GM12865 (cell line): ENCODE results near the gene GON4L.
"Not testable (repeated sequence)": the region's sequence is repeated elsewhere in the genome, so short reads cannot be mapped to it uniquely, and the experiment has no call there.

ENCODE experiments used
- DNase-seq: peaks from one replicate; pipeline ENCODE4 v3.0.0; 2010; ENCODE audit warnings: low read depth
- H3K4me3 ChIP-seq: 2 replicates; pipeline ENCODE4 v1.5.1; 2011; ENCODE audit warnings: mild to moderate bottlenecking, low read depth, low read length, control low read depth
- TF ChIP-seq, protein P1 (sequence below): IDR thresholded peaks from 2 replicates; pipeline ENCODE4 v1.5.1; 2011; ENCODE audit warnings: low read length, control low read depth, low read depth, inconsistent platforms; ENCODE audit not compliant: insufficient read depth; ENCODE audit errors: missing control alignments

GON4L gene

GRCh38 chr1:155827450-155827849 lies 29.6 kb downstream of the GON4L start:
- TF ChIP-seq, protein P1, sequence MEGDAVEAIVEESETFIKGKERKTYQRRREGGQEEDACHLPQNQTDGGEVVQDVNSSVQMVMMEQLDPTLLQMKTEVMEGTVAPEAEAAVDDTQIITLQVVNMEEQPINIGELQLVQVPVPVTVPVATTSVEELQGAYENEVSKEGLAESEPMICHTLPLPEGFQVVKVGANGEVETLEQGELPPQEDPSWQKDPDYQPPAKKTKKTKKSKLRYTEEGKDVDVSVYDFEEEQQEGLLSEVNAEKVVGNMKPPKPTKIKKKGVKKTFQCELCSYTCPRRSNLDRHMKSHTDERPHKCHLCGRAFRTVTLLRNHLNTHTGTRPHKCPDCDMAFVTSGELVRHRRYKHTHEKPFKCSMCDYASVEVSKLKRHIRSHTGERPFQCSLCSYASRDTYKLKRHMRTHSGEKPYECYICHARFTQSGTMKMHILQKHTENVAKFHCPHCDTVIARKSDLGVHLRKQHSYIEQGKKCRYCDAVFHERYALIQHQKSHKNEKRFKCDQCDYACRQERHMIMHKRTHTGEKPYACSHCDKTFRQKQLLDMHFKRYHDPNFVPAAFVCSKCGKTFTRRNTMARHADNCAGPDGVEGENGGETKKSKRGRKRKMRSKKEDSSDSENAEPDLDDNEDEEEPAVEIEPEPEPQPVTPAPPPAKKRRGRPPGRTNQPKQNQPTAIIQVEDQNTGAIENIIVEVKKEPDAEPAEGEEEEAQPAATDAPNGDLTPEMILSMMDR: no peak
- no peak for DNase-seq
- no peak overlapping the region for H3K4me3 ChIP-seq

DNA sequence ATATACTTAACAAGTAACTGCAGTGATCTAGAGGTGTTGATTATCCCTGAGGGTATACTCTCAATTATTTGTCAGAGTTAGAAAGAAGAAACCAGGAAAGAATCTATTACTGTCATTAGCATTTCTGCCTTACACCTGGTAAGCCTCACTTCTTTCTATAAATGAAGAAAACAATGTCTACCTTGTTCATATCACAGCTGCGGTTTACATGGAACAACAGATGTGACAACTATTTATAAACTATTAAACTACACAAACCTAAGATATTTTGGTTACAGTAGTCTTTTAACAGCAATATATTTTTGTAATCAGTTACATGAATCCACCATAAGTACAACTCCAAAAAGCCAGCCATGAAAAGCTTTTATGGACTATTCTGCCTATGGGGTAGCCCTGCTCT lies 40.7 kb downstream of the GON4L start:
- TF ChIP-seq, protein P1: no peak
- no peak overlapping the region for H3K4me3 ChIP-seq
- DNase-seq: no peak

DNA sequence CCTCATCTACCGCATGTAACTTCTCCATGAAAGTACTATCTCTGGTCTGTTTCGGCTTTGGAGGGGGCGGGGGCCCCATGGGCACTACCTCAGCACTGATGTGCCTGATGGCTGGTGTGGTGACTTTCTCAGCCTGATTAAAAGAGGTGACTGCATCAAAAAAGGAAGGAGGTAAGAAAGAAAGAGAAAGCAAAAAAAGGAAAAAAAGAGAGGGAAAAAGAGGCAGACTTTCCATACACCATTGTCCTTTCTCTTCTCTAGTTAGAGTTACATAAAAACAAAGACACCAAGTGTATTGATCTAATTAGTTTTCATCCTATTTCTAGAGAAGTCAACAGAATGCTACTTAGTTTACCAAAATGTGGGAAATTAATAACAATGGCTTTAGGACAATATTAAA lies 43.3 kb downstream of the GON4L start:
- DNase-seq: no peak
- H3K4me3 ChIP-seq: no peak overlapping the region
- TF ChIP-seq, protein P1: no peak

DNA sequence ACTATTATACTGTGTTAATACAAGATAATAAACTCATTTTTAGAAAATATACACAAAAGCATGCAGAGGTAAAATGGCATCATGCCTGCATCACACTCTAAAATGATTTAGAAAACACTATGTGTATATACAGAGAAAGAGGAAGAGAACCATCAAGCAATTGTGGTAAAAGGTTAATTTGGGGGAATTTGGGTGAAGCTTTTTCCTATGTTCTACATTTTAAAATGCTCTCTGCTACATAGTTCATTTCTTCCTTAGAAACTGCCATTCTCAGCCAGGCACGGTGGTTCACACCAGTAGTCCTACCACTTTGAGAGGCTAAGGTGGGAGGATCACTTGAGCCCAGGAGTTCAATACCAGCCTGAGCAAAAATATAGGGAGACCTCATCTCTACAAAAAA lies 44.1 kb downstream of the GON4L start:
- no peak overlapping the region for H3K4me3 ChIP-seq
- TF ChIP-seq, protein P1: no peak
- DNase-seq: no peak

- TF ChIP-seq, protein P1: no peak
- no peak for DNase-seq
Measured at GRCh38 chr1:155809088-155809487, 47.9 kb downstream of the GON4L start.

GRCh38 chr1:155801149-155801548 lies 55.9 kb downstream of the GON4L start:
- TF ChIP-seq, protein P1: no peak
- no peak overlapping the region for H3K4me3 ChIP-seq
- DNase-seq: no peak

More at GRCh38 chr1:155809088-155809487, 47.9 kb downstream of the GON4L start:
- no peak overlapping the region for H3K4me3 ChIP-seq

GRCh38 chr1:155795618-155796017 lies 61.4 kb downstream of the GON4L start:
- not testable (repeated sequence) for H3K4me3 ChIP-seq, DNase-seq
